Endothelial cell of umbilical vein (primary cell): ENCODE data around the gene CCDC179.

Source experiments
- CTCF ChIP-seq, 2 donors: IDR thresholded peaks; 1 replicate in 1 of 2; 2 replicates in 1 of 2; pipeline ENCODE4 v1.5.1; 2011; ENCODE audit warnings: low read length in 2 of 2, mild to moderate bottlenecking in 2 of 2, moderate library complexity in 2 of 2, control low read depth in 1 of 2, inconsistent platforms in 1 of 2, low read depth in 1 of 2; ENCODE audit not compliant: insufficient read depth in 1 of 2; ENCODE audit errors: extremely low read depth in 1 of 2
- EZH2 ChIP-seq: IDR thresholded peaks from 2 replicates; pipeline ENCODE4 v1.6.1; 2012; ENCODE audit warnings: borderline replicate concordance, low read depth, mild to moderate bottlenecking, moderate library complexity, low read length, inconsistent platforms; ENCODE audit not compliant: severe bottlenecking
- JUN ChIP-seq: IDR thresholded peaks from 2 replicates; pipeline ENCODE4 v1.6.1; 2011; ENCODE audit warnings: borderline replicate concordance, low read depth; ENCODE audit not compliant: insufficient read length, insufficient read depth
- MAX ChIP-seq: IDR thresholded peaks from 2 replicates; pipeline ENCODE4 v1.6.1; 2011; ENCODE audit not compliant: insufficient read depth, insufficient read length
- MYC ChIP-seq: IDR thresholded peaks from one replicate; pipeline ENCODE4 v1.6.1; 2011; ENCODE audit warnings: mild to moderate bottlenecking, low read depth, low read length
- POLR2A ChIP-seq: IDR thresholded peaks from 2 replicates; pipeline ENCODE4 v1.6.1; 2012; ENCODE audit warnings: low read depth, mild to moderate bottlenecking, control low read depth, low read length
- POLR2AphosphoS5 ChIP-seq: IDR thresholded peaks from 2 replicates; pipeline ENCODE4 v1.6.1; 2012; ENCODE audit warnings: low read depth, mild to moderate bottlenecking, control low read depth, low read length, moderate library complexity; ENCODE audit not compliant: insufficient read depth

- TF ChIP-seq CTCF (IDR thresholded peaks at IDR 0.05; ENCODE audit: extremely low read depth in 1 of 2, insufficient read depth in 1 of 2, low read depth in 1 of 2, low read length in 2 of 2), result no peak
- TF ChIP-seq MAX, result no peak
- TF ChIP-seq EZH2, result no peak
- TF ChIP-seq POLR2A, result no peak
- TF ChIP-seq POLR2AphosphoS5, result no peak
- no peak for TF ChIP-seq JUN
- TF ChIP-seq MYC, result no peak
Measured at GRCh38 chr11:22890227-22890626, 30.0 kb upstream of the CCDC179 start.
